ENCODE results near the gene MCC. TPM values are rescaled to one million over a fixed set of nuclear protein-coding genes. Genes with fewer than 3 reads are reported as not detected.

MCC gene
- total RNA-seq, 1 donor from 2014 or later = 20.6 TPM

GRCh38 chr5:113450462-113450861 is 37.8 kb downstream of the MCC start:
- DNase-seq = no peak
- TF ChIP-seq CTCF (IDR thresholded peaks at IDR 0.05) = no peak
- Histone ChIP-seq H3K4me3 (no peak overlapping the region), H3K36me3 (no peaks in the 10 kb centered on the region), H3K9me3 (peaks cover 6% of the 10 kb centered on the region), H3K27ac (no peak overlapping the region), H3K27me3 (ENCODE audit: low read depth) (no peaks in the 10 kb centered on the region), H3K4me1 (no peaks in the 10 kb centered on the region)
- intact Hi-C loops (cut with DNase I) = no loop called here
- no peak for ATAC-seq

GRCh38 chr5:113448252-113448651 is 40.0 kb downstream of the MCC start:
- ATAC-seq (no peak), DNase-seq (no peak)
- Histone ChIP-seq H3K27ac (no peak overlapping the region), H3K36me3 (no peaks in the 10 kb centered on the region), H3K9me3 (peaks cover 6% of the 10 kb centered on the region), H3K27me3 (ENCODE audit: low read depth) (no peaks in the 10 kb centered on the region), H3K4me1 (no peaks in the 10 kb centered on the region), H3K4me3 (no peak overlapping the region)
- intact Hi-C loops (cut with DNase I) = no loop called here
- no peak for TF ChIP-seq CTCF (IDR thresholded peaks at IDR 0.05)

- Histone ChIP-seq H3K27me3 (ENCODE audit: low read depth) (no peaks in the 10 kb centered on the region), H3K36me3 (no peaks in the 10 kb centered on the region), H3K27ac (no peak overlapping the region), H3K9me3 (peaks cover 6% of the 10 kb centered on the region), H3K4me3 (no peak overlapping the region), H3K4me1 (no peaks in the 10 kb centered on the region)
- intact Hi-C loops (cut with DNase I) = no loop called here
- no peak for TF ChIP-seq CTCF (IDR thresholded peaks at IDR 0.05)
- DNase-seq = no peak
- ATAC-seq = no peak
These were observed 40.7 kb downstream of the MCC start for GRCh38 chr5:113447498-113448050.

- ATAC-seq (no peak), DNase-seq (no peak)
- Histone ChIP-seq H3K4me3 (no peak overlapping the region), H3K36me3 (no peaks in the 10 kb centered on the region), H3K27me3 (ENCODE audit: low read depth) (no peaks in the 10 kb centered on the region), H3K9me3 (peaks cover 6% of the 10 kb centered on the region), H3K4me1 (no peaks in the 10 kb centered on the region), H3K27ac (no peak overlapping the region)
- no peak for TF ChIP-seq CTCF (IDR thresholded peaks at IDR 0.05)
- intact Hi-C loops (cut with DNase I) = no loop called here
These were observed 41.8 kb downstream of the MCC start for GRCh38 chr5:113446358-113446927.

- Histone ChIP-seq H3K36me3 (no peaks in the 10 kb centered on the region), H3K4me3 (no peak overlapping the region), H3K4me1 (no peaks in the 10 kb centered on the region), H3K9me3 (no peaks in the 10 kb centered on the region), H3K27ac (no peak overlapping the region), H3K27me3 (ENCODE audit: low read depth) (no peaks in the 10 kb centered on the region)
- intact Hi-C loops (cut with DNase I) = no loop called here
- no peak for TF ChIP-seq CTCF (IDR thresholded peaks at IDR 0.05)
- DNase-seq = no peak
- ATAC-seq = no peak
These were observed 51.1 kb downstream of the MCC start for GRCh38 chr5:113437111-113437510.
